ENCODE results near the gene TESMIN. TPM values are rescaled to one million over a fixed set of nuclear protein-coding genes. Genes with fewer than 3 reads are reported as not detected.
A peak's percentile ranks its signal among the peaks of the same experiment; 100 is the strongest.

TESMIN gene
- total RNA-seq, 1 experiment from 2014 or later = 3.9 TPM

DNA sequence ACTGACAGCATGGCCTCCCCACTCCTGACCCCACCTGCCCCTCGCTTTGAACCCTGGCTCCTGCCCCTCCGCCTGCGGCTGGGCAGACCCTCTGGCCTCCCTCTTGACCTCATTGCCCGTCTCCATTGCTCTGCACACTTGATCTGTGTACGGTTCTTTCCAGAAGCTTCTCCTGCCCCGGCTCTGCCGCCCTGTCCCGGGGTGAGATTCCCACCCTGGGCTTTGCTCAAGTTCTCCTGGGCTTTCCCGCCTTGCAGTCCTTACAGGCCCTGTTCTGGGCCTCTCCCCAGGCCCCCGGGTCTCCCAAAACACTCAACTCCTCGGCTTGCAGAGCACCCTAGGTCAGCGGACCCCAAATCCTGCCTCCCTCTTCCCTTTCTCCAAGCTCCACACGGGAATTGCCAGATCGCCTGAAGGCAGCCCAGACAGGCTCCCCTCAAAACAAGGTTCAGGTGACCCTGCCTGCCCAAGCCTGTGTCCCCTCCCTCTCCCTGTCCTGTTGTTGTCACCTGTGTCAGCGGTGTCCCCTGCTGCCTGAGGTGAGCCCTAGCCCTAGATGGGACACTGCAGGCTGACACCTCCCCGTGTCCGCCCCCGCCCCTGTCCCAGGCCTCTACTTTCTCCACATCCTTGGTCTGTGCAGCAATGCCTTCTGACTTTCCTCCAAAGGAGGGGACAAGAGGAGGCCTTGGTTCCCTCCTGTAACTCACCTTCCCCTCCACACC lies 65.5 kb downstream of the TESMIN start:
- DNase-seq (ENCODE audit: extremely low read depth, low read depth) = no peak

DNA sequence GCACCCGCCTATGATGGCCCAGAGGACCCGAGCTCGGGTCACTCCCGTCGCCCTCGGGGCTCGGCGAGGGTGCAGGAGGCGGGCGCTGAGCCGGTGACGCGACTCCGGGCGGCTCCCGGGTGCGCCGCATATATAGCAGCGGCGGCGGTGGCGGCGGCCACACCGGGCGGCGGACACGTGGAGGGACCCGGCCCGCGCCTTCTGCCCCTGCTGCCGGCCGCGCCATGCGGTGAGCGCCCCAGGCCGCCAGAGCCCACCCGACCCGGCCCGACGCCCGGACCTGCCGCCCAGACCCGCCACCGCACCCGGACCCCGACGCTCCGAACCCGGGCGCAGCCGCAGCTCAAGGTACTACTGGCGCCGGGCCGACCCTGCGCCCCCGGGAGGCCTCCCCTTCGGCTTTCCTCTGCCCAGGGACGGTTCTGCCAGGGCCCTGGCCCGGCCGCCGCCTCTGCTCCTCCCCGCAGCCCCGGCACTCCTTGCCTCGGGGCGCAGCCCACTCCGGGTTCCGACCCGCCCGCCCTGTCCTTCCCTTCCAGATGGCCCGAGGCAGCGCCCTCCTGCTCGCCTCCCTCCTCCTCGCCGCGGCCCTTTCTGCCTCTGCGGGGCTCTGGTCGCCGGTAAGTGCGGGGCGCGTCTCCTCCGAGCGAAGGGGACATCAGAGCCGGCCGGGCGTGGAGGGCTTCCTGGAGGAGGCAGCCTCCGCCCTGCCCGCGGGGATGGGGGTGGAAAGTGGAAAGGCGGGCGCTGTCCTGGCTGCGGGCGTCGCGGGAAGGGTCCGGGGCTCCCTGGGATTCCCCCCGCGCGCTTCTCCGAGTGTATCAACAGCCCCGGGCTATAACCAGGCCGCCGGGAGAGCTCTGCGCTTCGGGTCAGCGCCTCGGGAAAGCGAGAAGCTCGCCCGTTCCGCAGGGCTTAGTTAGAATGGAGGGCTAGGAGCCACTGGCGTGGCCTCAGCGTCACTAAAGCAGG lies 66.6 kb downstream of the TESMIN start, which contains the start of gene GAL:
Gene GAL, plus strand, starts transcription at position 160 of the 972 bp plus-strand sequence. Its CDS starts 380 bp downstream, at position 540.
- DNase-seq (ENCODE audit: extremely low read depth, low read depth) = peak; percentile 23

DNA sequence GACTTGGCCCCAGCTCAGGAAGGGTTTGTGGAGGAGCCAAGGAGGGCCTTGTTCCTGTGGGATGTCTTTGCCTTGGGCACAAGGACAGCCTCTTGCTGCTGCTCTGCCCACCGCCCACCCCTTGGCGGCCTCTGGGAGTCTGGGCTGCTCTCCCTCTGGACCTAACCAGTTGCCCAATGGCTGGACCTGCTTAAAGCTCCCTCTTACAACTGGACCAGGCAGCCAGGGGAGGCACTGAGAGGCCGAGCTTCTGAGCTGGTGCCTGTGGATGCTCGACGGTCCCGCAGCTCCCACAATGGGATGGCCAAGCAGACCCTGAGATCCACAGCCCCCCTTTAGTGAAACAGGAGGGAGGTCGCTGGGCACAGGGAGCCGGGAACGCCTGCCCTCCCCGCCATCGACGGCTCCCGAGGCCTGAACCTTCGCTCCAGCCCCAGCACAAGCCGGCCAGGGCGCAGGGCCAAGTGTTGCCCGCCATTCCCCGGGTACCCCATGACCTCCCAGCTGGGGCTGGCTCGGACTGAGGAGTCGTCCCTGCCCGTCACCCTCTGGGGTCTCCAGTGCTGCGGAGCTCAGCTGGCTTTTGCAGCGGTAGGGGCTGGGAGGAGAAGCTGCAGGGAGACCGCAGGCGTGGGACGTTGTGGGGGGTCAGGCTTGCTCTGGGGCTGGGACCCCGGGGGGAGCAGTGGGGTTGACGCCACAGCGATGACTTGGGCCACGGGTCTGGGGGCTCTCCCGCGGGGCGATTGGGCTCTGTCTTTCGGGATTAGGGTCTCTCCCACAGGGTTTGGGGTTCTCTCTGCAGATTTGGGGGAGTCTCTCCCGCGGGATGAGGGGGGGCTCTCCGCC lies 67.6 kb downstream of the TESMIN start:
- DNase-seq (ENCODE audit: extremely low read depth, low read depth) = no peak

DNA sequence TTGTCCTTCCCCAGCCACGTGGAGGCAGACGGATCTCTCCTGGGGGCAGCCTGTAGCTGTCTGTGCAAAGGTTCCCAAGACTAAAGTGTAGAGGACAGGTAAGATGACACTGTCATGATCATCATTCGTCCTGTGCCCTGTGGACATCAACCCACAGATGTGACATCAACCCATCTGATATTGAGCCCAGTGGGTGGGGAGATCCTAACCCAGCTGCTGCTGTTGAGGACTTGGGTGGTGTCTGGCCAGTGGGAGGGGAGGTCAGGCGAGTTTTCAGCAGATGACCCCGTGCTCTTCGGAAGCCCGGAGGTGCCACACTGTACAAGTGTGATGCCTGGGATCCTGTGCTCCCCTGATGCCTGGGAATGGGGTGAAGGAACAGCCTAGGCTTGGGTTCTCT lies 68.2 kb downstream of the TESMIN start:
- DNase-seq (ENCODE audit: extremely low read depth, low read depth) = no peak

DNA sequence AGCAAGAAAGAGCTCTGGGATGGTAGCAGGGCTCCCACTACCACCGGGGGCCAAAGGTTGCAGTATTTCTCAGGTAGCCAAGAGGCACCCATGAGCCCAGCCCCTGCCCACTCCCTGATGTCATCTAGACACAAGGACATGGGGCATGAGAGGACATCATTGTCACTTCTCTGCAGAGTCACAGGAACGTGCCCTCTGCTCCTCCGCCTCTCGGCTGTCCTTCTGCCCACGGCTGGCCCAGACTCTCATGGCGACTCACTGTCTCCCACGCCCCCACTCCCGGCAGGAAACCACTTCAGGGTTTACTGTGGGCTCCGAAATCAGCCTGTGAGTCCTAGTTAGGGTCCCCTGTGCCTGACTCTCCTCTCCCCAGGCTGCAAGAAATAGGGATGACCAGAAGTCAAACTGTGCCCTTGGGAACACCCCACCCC lies 68.8 kb downstream of the TESMIN start:
- no peak for DNase-seq (ENCODE audit: extremely low read depth, low read depth)

DNA sequence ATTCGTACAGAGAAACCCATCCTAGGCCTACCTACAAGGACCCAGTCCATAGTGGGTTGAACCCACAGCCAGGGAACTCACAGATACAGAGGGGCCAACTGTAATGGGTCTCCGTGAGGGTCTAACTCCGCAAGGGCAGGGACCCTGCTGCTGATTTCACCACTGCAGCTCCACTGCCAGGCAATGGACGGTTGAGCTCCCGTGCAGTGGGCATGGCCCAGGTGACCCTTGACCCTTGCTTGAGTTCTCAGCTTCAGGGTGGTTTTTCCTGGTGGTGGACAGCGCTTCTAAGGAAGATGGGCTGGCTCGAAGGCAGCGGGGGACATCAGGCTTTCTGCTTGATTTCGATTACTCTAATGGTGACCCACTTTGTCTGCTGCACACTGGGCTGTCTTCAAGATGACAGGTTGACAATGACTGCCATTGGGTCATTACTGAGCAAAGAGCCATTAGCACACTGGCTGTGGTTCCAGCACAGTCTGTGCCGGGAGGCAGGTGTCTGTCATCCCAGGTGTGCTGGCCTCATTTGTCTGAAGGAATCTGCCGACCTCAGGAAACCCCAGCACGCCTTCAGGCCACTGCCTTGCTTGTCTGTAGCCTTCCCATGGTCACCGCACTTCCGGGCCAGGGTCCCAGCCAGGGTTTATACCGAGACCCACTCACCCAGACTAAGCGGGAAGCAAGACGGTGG lies 70.6 kb downstream of the TESMIN start:
- DNase-seq (ENCODE audit: extremely low read depth, low read depth) = no peak

DNA sequence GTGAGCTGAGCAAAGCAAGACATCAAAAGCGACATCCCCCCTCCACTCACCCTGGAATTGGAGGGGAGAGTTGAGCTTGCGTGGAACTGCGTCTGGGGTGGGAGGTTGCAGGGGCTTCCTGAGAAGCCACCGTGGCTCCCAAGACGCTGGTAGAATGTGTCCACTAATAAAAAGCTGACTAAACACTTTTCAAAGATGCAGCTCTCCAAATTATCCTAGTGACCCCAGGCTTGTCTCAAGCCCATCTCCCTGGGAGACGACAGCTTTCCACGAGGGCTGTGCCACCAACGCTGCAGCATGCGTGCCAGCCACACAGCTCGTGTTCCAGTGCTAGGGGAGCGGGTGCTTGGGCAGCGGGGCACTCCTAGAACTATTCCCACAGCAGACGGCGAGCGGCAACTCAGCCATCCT lies 73.3 kb downstream of the TESMIN start:
- DNase-seq (ENCODE audit: extremely low read depth, low read depth) = no peak

DNA sequence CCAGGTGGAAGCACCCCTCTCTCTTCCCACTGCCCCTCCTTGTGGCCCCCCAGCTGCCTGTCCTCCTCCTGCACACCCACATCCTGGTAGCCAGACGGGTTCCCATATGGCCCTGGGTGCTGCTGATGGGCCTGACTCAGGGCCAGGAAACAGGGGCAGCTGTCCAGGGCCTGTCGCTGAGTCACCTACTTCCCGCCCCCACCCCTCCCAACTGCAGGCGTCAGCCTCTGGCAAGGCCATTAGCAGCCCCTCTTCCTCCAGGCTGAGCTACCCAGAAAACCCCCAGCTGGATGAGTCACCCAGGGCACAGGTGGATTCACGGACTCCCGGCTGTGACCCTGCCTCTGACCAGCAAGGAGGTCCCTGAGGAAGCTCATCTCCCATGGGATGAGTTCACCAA lies 73.9 kb downstream of the TESMIN start:
- DNase-seq (ENCODE audit: extremely low read depth, low read depth) = no peak

DNA sequence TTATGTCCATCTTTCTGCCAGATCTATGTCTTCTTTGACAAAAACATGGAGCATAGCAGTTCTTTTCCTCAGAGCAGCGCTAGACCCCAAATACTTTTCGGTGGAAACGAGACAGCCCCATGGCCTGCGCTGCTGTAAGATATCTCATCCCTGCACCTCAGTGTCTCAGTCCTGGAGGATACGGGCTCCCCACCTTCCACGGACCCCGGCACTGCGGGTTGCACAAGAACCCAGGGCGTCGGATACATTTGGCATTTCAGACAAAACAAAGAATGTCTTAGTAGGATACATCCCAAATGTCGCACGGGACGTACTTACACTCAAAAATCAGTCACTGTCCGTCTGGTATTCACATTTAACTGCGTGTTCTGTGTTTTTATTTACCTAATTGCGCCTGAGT lies 76.9 kb downstream of the TESMIN start:
- no peak for DNase-seq (ENCODE audit: extremely low read depth, low read depth)

DNA sequence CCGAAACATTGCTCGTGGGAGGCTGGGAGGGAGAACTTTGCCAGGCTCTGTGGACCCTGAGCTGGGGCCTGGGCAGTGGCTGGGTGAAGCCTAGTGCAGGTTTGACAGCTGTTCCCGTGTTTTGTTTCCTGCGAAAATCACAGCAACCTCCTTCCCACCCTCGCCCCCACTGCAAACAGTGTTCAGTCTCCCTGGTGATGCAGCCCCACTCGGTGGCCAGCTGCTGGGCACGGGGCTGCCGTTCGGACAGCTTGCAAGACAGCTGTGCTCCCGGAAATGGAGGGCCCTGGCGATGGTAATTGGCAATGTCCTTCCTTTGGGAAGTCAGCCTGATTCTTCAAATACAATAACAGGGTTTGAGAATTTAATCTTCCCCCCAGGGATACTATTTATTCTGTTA lies 77.3 kb downstream of the TESMIN start:
- DNase-seq (ENCODE audit: extremely low read depth, low read depth) = no peak

DNA sequence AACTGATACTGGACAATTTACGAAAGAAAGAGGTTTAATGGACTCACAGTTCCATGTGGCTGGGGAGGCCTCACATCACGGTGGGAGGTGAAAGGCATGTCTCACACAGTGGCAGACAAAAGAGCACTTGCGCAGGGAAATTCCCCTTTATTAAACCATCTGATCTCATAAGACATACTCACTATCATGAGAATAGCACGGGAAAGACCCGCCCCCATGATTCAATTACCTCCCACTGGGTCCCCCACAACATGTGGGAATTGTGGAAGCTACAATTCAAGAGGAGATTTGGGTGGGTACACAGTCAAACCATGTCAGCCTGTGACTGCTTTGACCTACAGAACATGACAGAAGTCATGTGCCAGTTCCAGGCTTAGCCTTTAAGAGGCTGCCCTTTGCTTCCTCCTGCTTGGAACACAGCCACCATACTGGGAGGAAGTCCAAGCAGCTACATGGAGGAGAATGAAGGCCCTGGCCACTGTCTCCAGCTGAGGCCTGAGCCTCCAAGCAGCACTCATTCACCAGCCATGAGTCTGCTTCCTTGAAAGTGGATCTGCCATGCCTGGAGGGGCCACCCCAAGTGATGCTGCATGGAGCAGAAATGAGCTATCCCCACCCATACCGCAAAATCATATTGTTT lies 77.9 kb downstream of the TESMIN start:
- no peak for DNase-seq (ENCODE audit: extremely low read depth, low read depth)

DNA sequence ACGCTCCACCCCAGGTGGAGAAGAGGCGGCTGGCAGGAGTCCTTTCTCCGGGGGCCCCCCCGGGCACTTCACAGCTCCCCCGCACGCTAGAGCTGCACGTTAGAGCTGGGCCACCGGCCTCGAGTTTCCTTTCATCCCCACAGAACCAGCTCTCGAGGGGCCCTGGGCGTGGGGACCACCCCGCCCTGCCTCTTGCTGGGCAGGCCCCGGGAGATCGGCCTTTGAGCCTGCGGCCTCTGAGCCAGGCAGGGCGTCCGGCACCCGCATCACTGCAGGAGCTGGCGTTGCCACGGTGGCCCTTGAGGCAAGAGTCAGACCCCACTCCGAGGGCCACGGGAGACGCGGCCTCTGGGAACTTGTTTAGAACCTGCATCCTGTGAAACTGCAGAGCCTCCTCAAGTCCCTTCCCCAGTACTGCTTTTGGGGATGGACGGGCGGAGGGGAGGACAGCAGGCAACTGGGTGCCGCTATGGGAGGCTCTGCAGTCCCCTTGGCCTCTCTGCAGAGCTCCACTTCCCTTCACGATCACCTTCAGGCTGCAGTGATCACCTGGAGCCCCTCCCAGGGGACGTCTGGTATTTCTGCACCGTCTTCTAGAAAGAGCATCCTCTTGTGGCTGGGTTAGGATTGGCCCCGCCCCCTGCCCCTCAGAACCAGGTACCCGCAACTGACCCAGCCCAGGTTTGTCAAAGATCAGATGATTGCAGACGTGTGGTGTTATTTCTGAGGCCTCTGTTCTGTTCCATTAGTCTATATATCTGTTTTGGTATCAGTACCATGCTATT lies 80.9 kb downstream of the TESMIN start:
- no peak for DNase-seq (ENCODE audit: extremely low read depth, low read depth)

DNA sequence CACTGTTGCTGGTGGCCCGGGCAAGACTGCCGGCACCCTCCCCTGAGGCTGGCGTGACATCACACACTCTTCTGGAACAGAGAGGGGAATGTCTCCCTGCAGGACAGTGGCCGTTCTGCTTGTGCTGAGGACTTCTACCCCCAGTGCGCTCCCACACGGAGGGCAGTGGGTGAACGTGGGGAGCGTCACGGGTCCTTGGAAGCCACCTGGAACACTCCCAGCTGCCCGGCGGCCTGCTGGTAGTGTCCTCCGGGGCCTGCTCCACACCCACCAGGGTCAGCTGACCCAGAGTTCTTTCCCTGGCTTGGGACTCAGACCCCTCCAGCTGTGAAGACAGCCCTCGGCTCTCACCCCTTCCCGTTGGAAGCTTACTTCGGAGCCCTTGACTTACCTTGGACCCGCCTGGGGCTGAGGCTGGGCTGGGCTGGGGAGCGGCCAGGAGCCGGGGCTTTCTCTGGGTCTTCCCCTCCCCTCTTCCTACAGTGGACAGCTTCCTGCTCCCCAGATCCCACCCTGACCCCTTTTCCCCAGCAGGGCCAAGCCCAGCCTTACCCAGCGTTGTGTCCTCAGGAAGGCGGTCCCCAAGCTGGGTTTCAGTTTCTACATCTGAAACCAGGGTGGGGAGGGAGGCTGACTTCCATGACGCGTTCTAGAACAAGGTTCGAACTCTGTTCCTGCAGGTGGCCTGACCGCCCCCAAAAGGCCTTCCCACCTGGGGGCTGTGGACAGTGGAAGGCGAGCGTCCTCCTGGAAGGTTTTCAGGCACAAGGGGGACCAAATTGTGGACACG lies 81.8 kb downstream of the TESMIN start:
- DNase-seq (ENCODE audit: extremely low read depth, low read depth) = no peak

DNA sequence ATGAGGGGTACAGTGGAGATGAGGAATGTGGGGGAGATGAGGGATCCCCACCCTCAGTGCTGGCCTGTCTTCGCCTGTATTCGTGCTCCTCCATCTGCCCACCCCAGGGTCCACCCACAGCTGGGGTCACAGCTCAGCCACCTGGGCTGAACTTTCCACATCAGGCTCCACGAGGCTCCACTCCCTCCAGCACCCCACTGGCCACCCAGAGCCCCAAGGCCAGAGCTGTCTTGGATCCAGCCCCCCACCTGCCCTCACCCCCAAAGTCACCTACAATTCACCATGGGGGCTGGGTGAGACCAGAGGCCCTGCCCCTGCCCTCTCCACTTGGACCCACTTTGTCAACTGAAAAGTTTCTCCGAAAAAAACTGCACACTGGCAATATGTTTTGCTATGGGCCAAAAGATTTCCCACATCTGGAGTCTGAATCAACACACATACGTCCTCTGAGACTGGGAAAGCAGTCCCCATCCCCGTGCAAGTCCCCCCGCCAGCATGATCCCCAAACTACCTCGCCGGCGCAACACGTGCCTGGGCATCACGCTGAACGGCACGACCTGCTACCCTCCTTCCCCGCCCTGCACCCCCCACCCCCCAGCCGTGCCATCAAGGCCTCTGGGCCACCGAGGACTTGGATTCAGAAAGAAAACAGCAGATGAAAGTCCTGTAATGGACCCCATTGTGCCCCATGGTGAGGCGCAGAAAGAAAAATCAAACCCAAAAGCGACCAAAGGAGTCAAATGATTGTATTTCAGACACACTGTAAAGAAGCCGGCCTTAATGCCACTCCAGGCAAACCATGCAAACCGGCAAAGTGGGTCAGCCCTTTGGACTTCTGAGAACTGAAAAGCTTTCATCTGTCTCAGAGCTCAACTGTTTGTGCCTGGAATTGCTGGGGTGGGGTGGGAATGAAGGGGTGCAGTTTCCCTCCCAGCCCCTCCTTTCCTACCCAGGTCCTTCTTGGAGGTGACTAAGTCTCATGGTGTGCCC lies 83.5 kb downstream of the TESMIN start:
- DNase-seq (ENCODE audit: extremely low read depth, low read depth) = no peak

DNA sequence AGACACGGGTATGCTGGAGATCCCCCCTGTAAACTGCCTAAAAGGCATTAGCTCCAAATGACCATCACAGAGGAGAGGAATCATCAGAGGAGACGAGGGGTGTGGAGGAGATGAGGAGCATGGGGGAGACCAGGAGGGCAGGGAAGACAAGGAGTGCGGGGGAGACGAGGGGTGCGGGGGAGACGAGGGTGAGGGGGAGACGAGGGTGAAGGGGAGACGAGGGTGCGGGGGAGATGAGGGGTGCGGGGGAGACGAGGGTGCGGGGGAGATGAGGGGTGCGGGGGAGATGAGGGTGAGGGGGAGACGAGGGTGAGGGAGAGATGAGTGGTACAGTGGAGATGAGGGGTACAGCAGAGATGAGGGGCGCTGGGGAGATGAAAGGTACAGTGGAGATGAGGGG lies 84.5 kb downstream of the TESMIN start:
- DNase-seq (ENCODE audit: extremely low read depth, low read depth) = no peak

DNA sequence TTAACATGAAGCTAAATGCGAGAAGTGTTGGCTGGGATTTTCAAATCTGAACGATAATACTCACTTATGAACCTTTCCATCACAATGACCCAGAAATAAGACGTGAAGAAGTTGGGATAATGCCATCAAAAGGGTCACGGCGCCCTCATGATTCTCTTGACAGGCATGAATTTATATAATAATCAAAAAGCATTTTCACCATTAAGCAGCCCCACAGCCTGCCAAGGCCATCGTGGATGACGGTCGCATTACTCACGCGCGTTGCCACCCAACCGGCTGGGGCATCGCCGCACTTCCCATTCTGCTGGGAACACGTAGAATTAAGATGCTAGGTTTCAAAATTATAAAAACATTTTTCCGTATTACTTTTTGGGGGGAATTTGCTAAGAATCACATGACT lies 85.9 kb downstream of the TESMIN start:
- no peak for DNase-seq (ENCODE audit: extremely low read depth, low read depth)

DNA sequence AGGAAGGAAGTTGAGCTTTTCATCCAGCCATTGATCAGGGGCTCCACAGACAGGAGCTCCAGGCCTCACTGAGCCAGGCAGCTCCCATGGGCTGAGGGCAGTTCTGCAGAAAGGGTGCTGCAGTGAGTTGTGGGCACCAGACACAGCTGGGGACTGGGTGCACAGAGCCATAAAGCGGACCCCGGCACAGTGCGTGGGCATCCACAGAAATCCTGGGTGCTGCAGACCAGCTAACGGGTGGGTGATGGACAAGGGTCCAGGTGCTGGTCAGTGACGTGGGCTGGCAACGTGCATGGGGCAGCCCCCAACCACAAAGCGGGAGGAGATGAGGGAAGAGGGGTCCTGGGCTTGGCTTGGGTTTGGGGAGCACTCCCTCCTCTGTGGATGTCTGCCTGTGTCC lies 86.4 kb downstream of the TESMIN start:
- no peak for DNase-seq (ENCODE audit: extremely low read depth, low read depth)

All from NCI-H460 (cell line).